Common myeloid progenitor, CD34-positive (primary cell): Measurements from ENCODE around the gene PPM1E. TPM values are rescaled to one million over a fixed set of nuclear protein-coding genes. Genes with fewer than 3 reads are reported as not detected.

Experiments
- CTCF ChIA-PET: fragments of 350-600 bp; sonication (Branson Sonifier 250); formaldehyde crosslinking; loops from one replicate; lab custom pipeline; 2021; ENCODE audit warnings: antibody characterized with exemption; lab: Charles Lee
- POLR2A ChIA-PET: fragments of 350-600 bp; sonication (Branson Sonifier 250); formaldehyde crosslinking; loops from one replicate; lab custom pipeline; 2021; ENCODE audit warnings: antibody characterized with exemption; lab: Charles Lee
- DNase-seq, 3 donors: peaks; one replicate each; pipeline versions ENCODE4 v3.0.0 to v3.0.0-alpha.2; 2013
- H3K27ac ChIP-seq, 2 experiments: 1 replicate in 1 of 2; 2 replicates in 1 of 2; pipeline ENCODE4 v1.7.0; 2013; ENCODE audit warnings: inconsistent platforms in 2 of 2, low read length in 2 of 2, mild to moderate bottlenecking in 2 of 2, low read depth in 1 of 2, moderate library complexity in 1 of 2; ENCODE audit not compliant: severe bottlenecking in 2 of 2, insufficient read depth in 1 of 2, poor library complexity in 1 of 2
- H3K27me3 ChIP-seq, 5 experiments: replicated peaks in 2 of 5; 1 replicate in 3 of 5; 2 replicates in 2 of 5; pipeline versions ENCODE4 v1.6.1 to v1.7.0; 2013; ENCODE audit warnings: low read length in 4 of 5, mild to moderate bottlenecking in 2 of 5, moderate library complexity in 2 of 5, inconsistent platforms in 1 of 5; ENCODE audit not compliant: insufficient read depth in 5 of 5, control insufficient read depth in 4 of 5
- H3K36me3 ChIP-seq, 4 experiments: 1 replicate in 2 of 4; 2 replicates in 2 of 4; pipeline versions ENCODE4 v1.6.1 to v1.7.0; 2013; ENCODE audit warnings: low read length in 3 of 4, control low read depth in 1 of 4, mild to moderate bottlenecking in 1 of 4; ENCODE audit not compliant: control insufficient read depth in 4 of 4, insufficient read depth in 4 of 4
- H3K4me1 ChIP-seq, 4 experiments: 1 replicate in 3 of 4; 2 replicates in 1 of 4; pipeline versions ENCODE4 v1.6.1 to v1.7.1; 2013; ENCODE audit warnings: low read length in 3 of 4, mild to moderate bottlenecking in 3 of 4, control low read depth in 1 of 4, inconsistent platforms in 1 of 4, moderate library complexity in 1 of 4; ENCODE audit not compliant: control insufficient read depth in 4 of 4, insufficient read depth in 4 of 4; ENCODE audit errors: control extremely low read depth in 1 of 4
- H3K4me3 ChIP-seq, 7 experiments: 1 replicate in 4 of 7; 2 replicates in 3 of 7; pipeline versions ENCODE4 v1.5.1 to v1.7.0; 2013; ENCODE audit warnings: mild to moderate bottlenecking in 7 of 7, low read length in 6 of 7, moderate library complexity in 6 of 7, inconsistent platforms in 2 of 7, low read depth in 2 of 7, control low read depth in 1 of 7; ENCODE audit not compliant: insufficient read depth in 4 of 7, control insufficient read depth in 1 of 7; ENCODE audit errors: extremely low read depth in 1 of 7
- H3K9me3 ChIP-seq, 5 experiments: 1 replicate in 4 of 5; 2 replicates in 1 of 5; pipeline versions ENCODE4 v1.6.1 to v1.7.1; 2013; ENCODE audit warnings: low read length in 4 of 5, mild to moderate bottlenecking in 2 of 5, inconsistent platforms in 1 of 5, low read depth in 1 of 5, moderate library complexity in 1 of 5; ENCODE audit not compliant: control insufficient read depth in 4 of 5, insufficient read depth in 2 of 5; ENCODE audit errors: control extremely low read depth in 1 of 5
- WGBS: methylation state at CpG from one replicate; pipeline ENCODE4 v1.1.5; 2013; ENCODE audit not compliant: insufficient coverage; 5-methylcytosine and 5-hydroxymethylcytosine counted together
- polyA plus RNA-seq: library from polyadenylated mRNA; unstranded; fragments of 120-200 nt; gene quantifications from one replicate; pipeline ENCODE4 v1.2.1, GENCODE V29; 2013

PPM1E gene
- 0.08 TPM for polyA plus RNA-seq

DNA sequence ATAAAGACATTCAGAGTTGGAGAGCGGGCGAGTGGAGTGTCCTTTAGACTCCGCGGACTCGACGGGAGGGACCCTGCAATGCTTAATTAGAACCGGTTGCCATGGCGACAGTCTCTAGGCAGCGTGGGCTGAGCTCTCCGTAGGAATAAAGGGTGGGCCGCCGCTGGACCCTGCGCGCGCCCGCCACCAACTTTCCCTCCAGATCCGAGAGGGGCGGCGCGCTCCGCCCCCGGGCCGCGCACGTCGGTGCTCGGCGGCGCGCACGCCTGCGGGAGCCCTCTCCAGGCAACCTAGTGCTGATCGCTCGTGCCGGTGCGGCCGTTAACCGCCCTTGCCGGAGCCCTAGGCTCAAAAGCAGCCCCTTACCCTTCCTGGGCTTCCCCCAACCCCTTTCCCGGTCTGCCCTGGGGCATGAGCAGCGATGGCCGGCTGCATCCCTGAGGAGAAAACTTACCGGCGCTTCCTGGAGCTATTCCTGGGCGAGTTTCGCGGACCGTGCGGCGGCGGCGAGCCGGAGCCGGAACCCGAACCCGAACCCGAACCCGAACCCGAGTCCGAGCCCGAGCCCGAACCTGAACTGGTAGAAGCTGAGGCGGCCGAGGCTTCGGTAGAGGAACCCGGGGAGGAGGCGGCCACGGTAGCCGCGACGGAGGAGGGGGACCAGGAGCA is at the start of gene PPM1E:
Gene PPM1E, plus strand, starts transcription at position 278 of the 669 bp plus-strand sequence.
- Histone ChIP-seq H3K9me3 (no peaks in the 10 kb centered on the region), H3K27ac (no peak within 1 kb of the TSS), H3K36me3 (no peaks in the 10 kb centered on the region), H3K4me1 (peaks cover 3 to 18% (median 16%) of the 10 kb centered on the region in 4 experiments), H3K27me3 (peaks cover 27 to 69% (median 33%) of the 10 kb centered on the region in 5 experiments), H3K4me3 (peak within 1 kb of the TSS; percentile 50 to 82 (median 72))
- CTCF ChIA-PET: no interaction called here
- DNase-seq: peak; percentile 36 to 82 (median 73)
- under 1% methylated on average over 71 of the region's 71 CpGs for WGBS
- POLR2A ChIA-PET: no interaction called here

- no peaks in the 10 kb centered on the region for H3K9me3 ChIP-seq
- H3K27ac ChIP-seq: no peak overlapping the region
- DNase-seq: no peak
- H3K4me3 ChIP-seq: no peak overlapping the region
- H3K4me1 ChIP-seq: no peaks in the 10 kb centered on the region
- H3K27me3 ChIP-seq: no peaks in the 10 kb centered on the region
- H3K36me3 ChIP-seq: peaks cover 7 to 23% (median 20%) of the 10 kb centered on the region in 4 experiments
- 86% methylated on average over 3 of the region's 3 CpGs for WGBS
- CTCF ChIA-PET: interaction anchor here (1.0 to 1.6 kb wide), 3 partner anchors 9 to 298 kb away, joined by 3 to 5 read pairs (median 4); no protein-coding TSS in a partner anchor
- POLR2A ChIA-PET: no interaction called here
Observed at GRCh38 chr17:58706351-58707140, 49.1 kb upstream of the PPM1E start.

- peak; percentile 58 to 82 (median 73) for DNase-seq
- Histone ChIP-seq H3K9me3 (no peaks in the 10 kb centered on the region), H3K4me3 (no peak overlapping the region), H3K4me1 (no peaks in the 10 kb centered on the region), H3K27me3 (no peaks in the 10 kb centered on the region), H3K36me3 (peaks cover 5 to 15% (median 9%) of the 10 kb centered on the region in 4 experiments), H3K27ac (no peak overlapping the region)
- 93% methylated on average over 2 of the region's 4 CpGs for WGBS
- ChIA-PET POLR2A (interaction anchor here (0.6 kb wide), 1 partner anchor 56 kb away, joined by 3 read pairs; no protein-coding TSS in a partner anchor), CTCF (interaction anchor here (0.6 to 2.7 kb wide), 9 partner anchors 8 to 304 kb away, joined by 3 to 15 read pairs (median 3); no protein-coding TSS in a partner anchor)
Observed at GRCh38 chr17:58710948-58711552, 44.6 kb upstream of the PPM1E start.

- DNase-seq: no peak
- H3K27me3 ChIP-seq: no peaks in the 10 kb centered on the region
- H3K36me3 ChIP-seq: peaks cover 2 to 12% (median 8%) of the 10 kb centered on the region in 4 experiments
- ChIA-PET POLR2A (no interaction called here), CTCF (no interaction called here)
- H3K9me3 ChIP-seq: no peaks in the 10 kb centered on the region
- H3K4me1 ChIP-seq: no peaks in the 10 kb centered on the region
- H3K4me3 ChIP-seq: no peak overlapping the region
- no peak overlapping the region for H3K27ac ChIP-seq
- WGBS: 100% methylated on average over 1 of the region's 1 CpG
Observed at GRCh38 chr17:58722274-58722673, 33.4 kb upstream of the PPM1E start.

DNA sequence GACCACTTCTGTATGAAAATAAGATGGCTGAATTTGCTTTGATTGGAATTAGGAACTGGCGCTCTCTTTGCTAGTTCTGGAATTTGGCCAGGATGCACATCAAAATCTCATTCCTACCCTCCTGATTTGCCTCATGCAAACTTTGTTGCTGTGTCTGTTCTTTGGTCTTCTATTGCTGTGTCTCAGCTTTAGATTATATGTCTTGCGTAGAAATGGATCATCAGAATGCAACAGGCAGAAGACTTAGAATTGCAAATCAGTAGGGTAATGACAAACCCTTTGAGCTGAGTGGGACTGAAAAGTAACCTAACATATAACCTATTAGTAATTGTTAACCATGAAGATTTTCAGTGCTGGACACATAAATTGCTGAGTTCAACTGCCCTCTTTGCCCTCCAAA is 33.0 kb upstream of the PPM1E start:
- POLR2A ChIA-PET: no interaction called here
- H3K9me3 ChIP-seq: no peaks in the 10 kb centered on the region
- CTCF ChIA-PET: no interaction called here
- H3K27ac ChIP-seq: no peak overlapping the region
- no peak for DNase-seq
- H3K27me3 ChIP-seq: no peaks in the 10 kb centered on the region
- no peaks in the 10 kb centered on the region for H3K4me1 ChIP-seq
- WGBS: 100% methylated on average over 1 of the region's 2 CpGs
- no peak overlapping the region for H3K4me3 ChIP-seq
- peaks cover 2 to 12% (median 7%) of the 10 kb centered on the region in 4 experiments for H3K36me3 ChIP-seq

DNA sequence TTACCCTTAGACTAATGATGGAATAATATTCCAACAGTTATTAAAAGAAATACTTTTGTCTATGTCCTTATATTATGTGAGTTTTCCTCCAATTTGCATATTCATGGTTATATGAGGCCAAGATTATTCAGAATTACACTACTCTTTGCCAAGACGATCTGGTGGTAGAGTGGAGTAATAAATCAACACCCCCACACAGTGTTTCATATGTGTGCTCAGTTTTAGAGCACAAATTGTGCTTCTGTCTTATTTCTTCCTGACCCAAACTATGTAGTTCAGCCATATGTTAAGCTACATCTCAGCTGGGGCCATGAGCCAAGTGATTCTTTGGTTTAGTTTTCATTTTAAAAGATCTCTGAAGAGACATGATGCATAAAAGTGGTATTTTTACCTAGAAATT is 26.9 kb upstream of the PPM1E start:
- no peaks in the 10 kb centered on the region for H3K4me1 ChIP-seq
- H3K36me3 ChIP-seq: peaks cover 0 to 6% (median 0%) of the 10 kb centered on the region in 4 experiments
- CTCF ChIA-PET: no interaction called here
- H3K27ac ChIP-seq: no peak overlapping the region
- H3K27me3 ChIP-seq: no peaks in the 10 kb centered on the region
- H3K9me3 ChIP-seq: no peaks in the 10 kb centered on the region
- POLR2A ChIA-PET: no interaction called here
- no peak overlapping the region for H3K4me3 ChIP-seq
- WGBS: no CpG with 5 or more reads among the region's 1 CpG
- no peak for DNase-seq
